H9 (cell line): ENCODE measurements around the gene PLAC1. TPM values are rescaled to one million over a fixed set of nuclear protein-coding genes. Genes with fewer than 3 reads are reported as not detected.

ENCODE experiments used
- DNase-seq: peaks from one replicate; pipeline ENCODE4 v3.0.0-alpha.2; 2017
- H2AFZ ChIP-seq: one replicate; pipeline ENCODE4 v1.6.1; 2013; ENCODE audit warnings: mild to moderate bottlenecking, low read length, control low read depth, moderate library complexity
- H2AK5ac ChIP-seq: 2 replicates; pipeline ENCODE4 v1.6.1; 2013; ENCODE audit warnings: low read length, control low read depth, mixed read lengths; ENCODE audit not compliant: insufficient read length
- H2BK120ac ChIP-seq: one replicate; pipeline ENCODE4 v1.6.1; 2013; ENCODE audit warnings: low read depth, mild to moderate bottlenecking, low read length, control low read depth, inconsistent platforms; ENCODE audit not compliant: poor library complexity, severe bottlenecking
- H2BK12ac ChIP-seq: 2 replicates; pipeline ENCODE4 v1.6.1; 2013; ENCODE audit warnings: low read length, control low read depth, mixed read lengths, low read depth; ENCODE audit not compliant: insufficient read length
- H2BK15ac ChIP-seq: 2 replicates; pipeline ENCODE4 v1.6.1; 2013; ENCODE audit warnings: low read depth, low read length, control low read depth
- H2BK20ac ChIP-seq: one replicate; pipeline ENCODE4 v1.6.1; 2013; ENCODE audit warnings: low read depth, mild to moderate bottlenecking, low read length, control low read depth, inconsistent platforms; ENCODE audit not compliant: poor library complexity, severe bottlenecking
- H2BK5ac ChIP-seq: 2 replicates; pipeline ENCODE4 v1.6.1; 2013; ENCODE audit warnings: low read length, control low read depth, mixed read lengths; ENCODE audit not compliant: insufficient read length
- H3K14ac ChIP-seq: 2 replicates; pipeline ENCODE4 v1.6.1; 2013; ENCODE audit warnings: low read length, control low read depth; ENCODE audit not compliant: insufficient read depth
- H3K18ac ChIP-seq: 2 replicates; pipeline ENCODE4 v1.6.1; 2013; ENCODE audit warnings: low read depth, mild to moderate bottlenecking, mixed read lengths, low read length, control low read depth; ENCODE audit not compliant: insufficient read length
- H3K23ac ChIP-seq: 2 replicates; pipeline ENCODE4 v1.6.1; 2013; ENCODE audit warnings: low read length, control low read depth, mixed read lengths, low read depth; ENCODE audit not compliant: insufficient read length
- H3K23me2 ChIP-seq: 2 replicates; pipeline ENCODE4 v1.6.1; 2013; ENCODE audit warnings: low read depth, mild to moderate bottlenecking, mixed read lengths, low read length, control low read depth; ENCODE audit not compliant: insufficient read length, poor library complexity, severe bottlenecking
- H3K27ac ChIP-seq: 2 replicates; pipeline ENCODE4 v1.5.1; 2013; ENCODE audit warnings: low read length, control low read depth, mixed read lengths, low read depth; ENCODE audit not compliant: insufficient read length
- H3K27me3 ChIP-seq: 2 replicates; pipeline ENCODE4 v1.6.1; 2013; ENCODE audit warnings: low read length, control low read depth, inconsistent platforms; ENCODE audit not compliant: insufficient read depth
- H3K4ac ChIP-seq: 2 replicates; pipeline ENCODE4 v1.6.1; 2013; ENCODE audit warnings: low read depth, mild to moderate bottlenecking, control low read depth, inconsistent platforms, low read length, moderate library complexity
- H3K4me1 ChIP-seq: 2 replicates; pipeline ENCODE4 v1.6.1; 2013; ENCODE audit warnings: low read length, control low read depth, inconsistent platforms; ENCODE audit not compliant: insufficient read depth
- H3K4me2 ChIP-seq: 2 replicates; pipeline ENCODE4 v1.6.1; 2013; ENCODE audit warnings: low read length, control low read depth, mixed read lengths; ENCODE audit not compliant: insufficient read length, insufficient read depth
- H3K56ac ChIP-seq: 2 replicates; pipeline ENCODE4 v1.6.1; 2013; ENCODE audit warnings: low read depth, mild to moderate bottlenecking, mixed read lengths, low read length, control low read depth; ENCODE audit not compliant: insufficient read length
- H3K79me1 ChIP-seq: 2 replicates; pipeline ENCODE4 v1.6.1; 2013; ENCODE audit warnings: low read depth, mild to moderate bottlenecking, moderate library complexity, low read length, control low read depth, inconsistent platforms; ENCODE audit not compliant: insufficient read depth, poor library complexity, severe bottlenecking
- H3K79me2 ChIP-seq: 2 replicates; pipeline ENCODE4 v1.6.1; 2013; ENCODE audit warnings: low read length, control low read depth, inconsistent platforms; ENCODE audit not compliant: insufficient read depth
- H3K9ac ChIP-seq: 2 replicates; pipeline ENCODE4 v1.6.1; 2013; ENCODE audit warnings: low read length, control low read depth, mixed read lengths; ENCODE audit not compliant: insufficient read length; ENCODE audit errors: extremely low read depth
- H3K9me3 ChIP-seq: one replicate; pipeline ENCODE4 v1.6.1; 2013; ENCODE audit warnings: low read depth, low read length, inconsistent platforms; ENCODE audit not compliant: control insufficient read depth
- H3T11ph ChIP-seq: one replicate; pipeline ENCODE4 v1.6.1; 2013; ENCODE audit warnings: mild to moderate bottlenecking, low read length, control low read depth, inconsistent platforms
- H4K20me1 ChIP-seq: one replicate; pipeline ENCODE4 v1.6.1; 2013; ENCODE audit not compliant: control insufficient read depth, insufficient read length, insufficient read depth
- H4K5ac ChIP-seq: 2 replicates; pipeline ENCODE4 v1.6.1; 2013; ENCODE audit warnings: low read depth, mild to moderate bottlenecking, mixed read lengths, low read length, control low read depth; ENCODE audit not compliant: insufficient read length
- H4K8ac ChIP-seq: replicated peaks from 2 replicates; pipeline ENCODE4 v1.6.1; 2013; ENCODE audit warnings: low read length, control low read depth, mixed read lengths, low read depth; ENCODE audit not compliant: insufficient read length
- H4K91ac ChIP-seq: 2 replicates; pipeline ENCODE4 v1.6.1; 2013; ENCODE audit warnings: low read depth, mild to moderate bottlenecking, moderate library complexity, mixed read lengths, low read length, control low read depth; ENCODE audit not compliant: insufficient read length
- H3K27ac Mint-ChIP-seq, 3 experiments: 2 replicates in 2 of 3; 3 replicates in 1 of 3; pipeline ENCODE4 v1.8.0; 2020 to 2021; ENCODE audit warnings: mixed read lengths in 3 of 3, mild to moderate bottlenecking in 1 of 3, moderate library complexity in 1 of 3
- H3K27me3 Mint-ChIP-seq: 2 replicates; pipeline ENCODE4 v1.8.0; 2021; ENCODE audit warnings: low read depth, mild to moderate bottlenecking, moderate library complexity, mixed read lengths
- H3K36me3 Mint-ChIP-seq, 3 experiments: 2 replicates in 2 of 3; 3 replicates in 1 of 3; pipeline ENCODE4 v1.8.0; 2020 to 2021; ENCODE audit warnings: low read depth in 3 of 3, mixed read lengths in 3 of 3; ENCODE audit not compliant: insufficient read depth in 1 of 3
- H3K4me1 Mint-ChIP-seq, 2 experiments: 2 replicates each; pipeline ENCODE4 v1.8.0; 2020; ENCODE audit warnings: mixed read lengths in 2 of 2
- H3K4me3 Mint-ChIP-seq, 2 experiments: 2 replicates in 1 of 2; 3 replicates in 1 of 2; pipeline ENCODE4 v1.8.0; 2020 to 2021; ENCODE audit warnings: mild to moderate bottlenecking in 2 of 2, mixed read lengths in 2 of 2, moderate library complexity in 1 of 2
- H3K9me3 Mint-ChIP-seq, 2 experiments: 2 replicates in 1 of 2; 3 replicates in 1 of 2; pipeline ENCODE4 v1.8.0; 2020; ENCODE audit warnings: mild to moderate bottlenecking in 2 of 2, mixed read lengths in 2 of 2, moderate library complexity in 1 of 2
- WGBS: extraction: QIAGEN DNeasy Blood & Tissue Kit; methylation state at CpG from one replicate; pipeline ENCODE4 v1.1.7; 2013; ENCODE audit warnings: missing lambda C conversion rate, low lambda C conversion rate, mixed read lengths; ENCODE audit not compliant: insufficient read length; ENCODE audit errors: extremely low coverage; 5-methylcytosine and 5-hydroxymethylcytosine counted together
- total RNA-seq: library from RNA; stranded (reverse); gene quantifications from 2 replicates; pipeline ENCODE4 v1.2.1, GENCODE V29; 2021
- TF ChIP-seq, protein P1 (sequence below): fragments of 200-600 bp; sonication (generic); conservative IDR thresholded peaks from 3 replicates; pipeline ENCODE4 v1.8.0; 2021; ENCODE audit warnings: antibody characterized with exemption, mild to moderate bottlenecking

PLAC1 gene
- total RNA-seq, 1 experiment from 2014 or later = 0.68 TPM

DNA sequence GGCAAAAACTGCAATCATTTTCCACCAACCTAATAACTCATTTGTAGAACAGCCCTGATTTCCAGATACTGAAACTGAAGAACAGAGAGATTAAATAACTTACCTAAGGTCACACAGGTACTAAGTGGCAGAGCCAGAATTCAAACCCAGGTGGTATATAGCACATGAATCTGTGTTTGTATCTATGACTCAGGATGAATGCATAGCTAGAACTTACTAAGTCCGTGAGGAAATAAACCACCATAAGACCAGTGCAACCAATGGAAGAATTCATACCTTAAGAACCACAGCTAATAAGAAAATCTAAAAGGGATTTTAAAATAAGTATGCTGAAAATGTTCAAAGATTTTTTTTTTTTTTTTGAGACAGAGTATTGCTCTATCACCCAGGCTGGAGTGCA lies 1.5 kb upstream of the PLAC1 start:
- no peak overlapping the region for H4K8ac ChIP-seq
- H3K14ac ChIP-seq = no peak overlapping the region
- Mint-ChIP-seq H3K9me3 (peaks cover 0 to 57% of the 10 kb centered on the region in 2 experiments; a peak in 2 of 5 replicates), H3K4me3 (no peak overlapping the region), H3K27ac (no peak overlapping the region), H3K36me3 (no peaks in the 10 kb centered on the region; a peak in 2 of 7 replicates), H3K4me1 (peaks cover 14 to 21% of the 10 kb centered on the region in 2 experiments; a peak in 3 of 4 replicates), H3K27me3 (peaks cover 1% of the 10 kb centered on the region; the same call in 1 of the 2 replicates)
- no peak overlapping the region for H4K91ac ChIP-seq
- no peak overlapping the region for H3K27ac ChIP-seq
- no peaks in the 10 kb centered on the region for H3K23me2 ChIP-seq
- TF ChIP-seq, protein P1, sequence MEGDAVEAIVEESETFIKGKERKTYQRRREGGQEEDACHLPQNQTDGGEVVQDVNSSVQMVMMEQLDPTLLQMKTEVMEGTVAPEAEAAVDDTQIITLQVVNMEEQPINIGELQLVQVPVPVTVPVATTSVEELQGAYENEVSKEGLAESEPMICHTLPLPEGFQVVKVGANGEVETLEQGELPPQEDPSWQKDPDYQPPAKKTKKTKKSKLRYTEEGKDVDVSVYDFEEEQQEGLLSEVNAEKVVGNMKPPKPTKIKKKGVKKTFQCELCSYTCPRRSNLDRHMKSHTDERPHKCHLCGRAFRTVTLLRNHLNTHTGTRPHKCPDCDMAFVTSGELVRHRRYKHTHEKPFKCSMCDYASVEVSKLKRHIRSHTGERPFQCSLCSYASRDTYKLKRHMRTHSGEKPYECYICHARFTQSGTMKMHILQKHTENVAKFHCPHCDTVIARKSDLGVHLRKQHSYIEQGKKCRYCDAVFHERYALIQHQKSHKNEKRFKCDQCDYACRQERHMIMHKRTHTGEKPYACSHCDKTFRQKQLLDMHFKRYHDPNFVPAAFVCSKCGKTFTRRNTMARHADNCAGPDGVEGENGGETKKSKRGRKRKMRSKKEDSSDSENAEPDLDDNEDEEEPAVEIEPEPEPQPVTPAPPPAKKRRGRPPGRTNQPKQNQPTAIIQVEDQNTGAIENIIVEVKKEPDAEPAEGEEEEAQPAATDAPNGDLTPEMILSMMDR = no peak
- no peak overlapping the region for H2AFZ ChIP-seq
- H3K79me2 ChIP-seq = no peaks in the 10 kb centered on the region
- no peak overlapping the region for H2BK120ac ChIP-seq
- H3K23ac ChIP-seq = no peak overlapping the region
- H4K20me1 ChIP-seq = no peaks in the 10 kb centered on the region
- no peaks in the 10 kb centered on the region for H3K79me1 ChIP-seq
- no peak for DNase-seq
- no peak overlapping the region for H2BK12ac ChIP-seq
- WGBS = no CpG with 5 or more reads among the region's 1 CpG
- H2BK15ac ChIP-seq = no peak overlapping the region
- H2AK5ac ChIP-seq = no peak overlapping the region
- H3K4me1 ChIP-seq = peaks cover 2% of the 10 kb centered on the region; the same call in 1 of the 2 replicates
- H3K4ac ChIP-seq = no peak overlapping the region
- no peak overlapping the region for H3K56ac ChIP-seq
- no peaks in the 10 kb centered on the region for H3K27me3 ChIP-seq
- no peak overlapping the region for H2BK5ac ChIP-seq
- H3K4me2 ChIP-seq = no peak overlapping the region
- no peak overlapping the region for H3K18ac ChIP-seq
- no peaks in the 10 kb centered on the region for H3K9me3 ChIP-seq
- no peak overlapping the region for H2BK20ac ChIP-seq
- H3T11ph ChIP-seq = no peak overlapping the region
- H4K5ac ChIP-seq = no peak overlapping the region
- H3K9ac ChIP-seq = no peak overlapping the region
